HepG2 (cell line): ENCODE data around the gene LAS1L. TPM values are rescaled to one million over a fixed set of nuclear protein-coding genes. Genes with fewer than 3 reads are reported as not detected.

ENCODE experiments used
- ATAC-seq: fragments of 200-7000 bp; cut with Tn5 transposase; 3 replicates; pipeline ENCODE4 v1.9.1; 2020; ENCODE audit warnings: mild to moderate bottlenecking, moderate library complexity
- BruUV-seq: library from RNA; stranded (reverse); fragments of 400-500 nt; replicated peaks from 2 replicates; lab custom pipeline; 2021; lab: Mats Ljungman, UMichigan
- CTCF ChIA-PET: fragments of 300-600 bp; formaldehyde crosslinking; extraction: SDS; loops from one replicate; lab custom pipeline; 2021; ENCODE audit warnings: low total read pairs, inconsistent platforms, low intra/inter-chr PET ratio; lab: Yijun Ruan, JAX
- POLR2A ChIA-PET: fragments of 350-600 bp; sonication (Branson Sonifier 250); formaldehyde crosslinking; loops from one replicate; lab custom pipeline; 2020; ENCODE audit warnings: antibody characterized with exemption, inconsistent platforms; lab: Yijun Ruan, JAX
- DNase-seq: peaks from one replicate; pipeline ENCODE4 v3.0.0-alpha.2; 2015; ENCODE audit warnings: low spot score
- FAIRE-seq: peaks from 3 replicates; lab custom pipeline; 2011; peaks lifted over from hg19 to GRCh38; lab: Jason Lieb, UNC
- H2AFZ ChIP-seq: one replicate; pipeline ENCODE4 v1.6.1; 2011; ENCODE audit warnings: low read length, inconsistent platforms
- H3K27ac ChIP-seq: fragments of 300-600 bp; 3 replicates; pipeline ENCODE4 v1.8.0; 2011; ENCODE audit warnings: mixed run types, mild to moderate bottlenecking, mixed read lengths, low read length, inconsistent platforms; ENCODE audit not compliant: insufficient read depth; ENCODE audit errors: extremely low read length
- H3K27me3 ChIP-seq, 2 experiments: fragments of 200-600 bp in 1 of 2; 2 replicates in 1 of 2; 3 replicates in 1 of 2; pipeline versions ENCODE4 v1.6.0 to v1.8.0; 2011; ENCODE audit warnings: low read length in 2 of 2, mild to moderate bottlenecking in 2 of 2, moderate library complexity in 2 of 2, inconsistent platforms in 1 of 2; ENCODE audit not compliant: insufficient read depth in 2 of 2, control insufficient read depth in 1 of 2
- H3K36me3 ChIP-seq, 2 experiments: fragments of 200-600 bp in 1 of 2; replicated peaks in 1 of 2; 2 replicates in 1 of 2; 3 replicates in 1 of 2; pipeline versions ENCODE4 v1.5.1 to v1.8.0; 2011; ENCODE audit warnings: low read length in 2 of 2, inconsistent platforms in 1 of 2; ENCODE audit not compliant: insufficient read depth in 2 of 2, control insufficient read depth in 1 of 2
- H3K4me1 ChIP-seq: 2 replicates; pipeline ENCODE4 v1.5.1; 2012; ENCODE audit warnings: low read length, inconsistent platforms; ENCODE audit not compliant: insufficient read depth
- H3K4me2 ChIP-seq: 2 replicates; pipeline ENCODE4 v1.6.0; 2011; ENCODE audit warnings: low read depth, low read length, inconsistent platforms
- H3K4me3 ChIP-seq, 3 experiments: fragments of 200-600 bp in 1 of 3; sonication (generic), shearing (Covaris generic) in 1 of 3; replicated peaks in 1 of 3; 2 replicates each; pipeline ENCODE4 v1.5.1; 2011 to 2016; ENCODE audit warnings: low read length in 3 of 3, inconsistent platforms in 2 of 3, low read depth in 2 of 3, mild to moderate bottlenecking in 2 of 3, control low read depth in 1 of 3, mixed read lengths in 1 of 3; ENCODE audit not compliant: insufficient read depth in 1 of 3
- H3K79me2 ChIP-seq: one replicate; pipeline ENCODE4 v1.6.1; 2011; ENCODE audit warnings: low read length, inconsistent platforms; ENCODE audit not compliant: insufficient read depth
- H3K9ac ChIP-seq: 2 replicates; pipeline ENCODE4 v1.6.0; 2011; ENCODE audit warnings: mild to moderate bottlenecking, low read depth, low read length, inconsistent platforms; ENCODE audit not compliant: insufficient read depth
- H3K9me3 ChIP-seq: 2 replicates; pipeline ENCODE4 v1.5.1; 2012; ENCODE audit warnings: mild to moderate bottlenecking, low read length
- H4K20me1 ChIP-seq: 2 replicates; pipeline ENCODE4 v1.6.0; 2011; ENCODE audit warnings: inconsistent platforms, mild to moderate bottlenecking, low read length, moderate library complexity; ENCODE audit not compliant: insufficient read depth
- MTA1 ChIP-seq: sonication (generic); formaldehyde crosslinking; IDR thresholded peaks from 2 replicates; pipeline ENCODE4 v1.4.0; 2020; ENCODE audit warnings: missing genetic modification reagents, mild to moderate bottlenecking, borderline replicate concordance
- NR2C2 ChIP-seq: sonication (generic); formaldehyde crosslinking; IDR thresholded peaks from 2 replicates; pipeline ENCODE4 v1.4.0; 2020; ENCODE audit warnings: missing genetic modification reagents, mild to moderate bottlenecking, moderate library complexity, borderline replicate concordance
- SP1 ChIP-seq, 2 experiments: fragments of 450-650 bp in 1 of 2; sonication (generic) in 1 of 2; formaldehyde crosslinking in 1 of 2; IDR thresholded peaks; 2 replicates each; pipeline versions ENCODE4 v1.4.0 to v1.6.1; 2016 to 2020; ENCODE audit warnings: missing genetic modification reagents in 1 of 2
- ZFYVE20 ChIP-seq: sonication (generic); formaldehyde crosslinking; IDR thresholded peaks from 2 replicates; pipeline ENCODE4 v1.8.0; 2023; ENCODE audit warnings: low read depth, mild to moderate bottlenecking, moderate library complexity, missing genetic modification reagents, borderline replicate concordance
- ZNF790 ChIP-seq: sonication (generic); formaldehyde crosslinking; IDR thresholded peaks from 2 replicates; pipeline ENCODE4 v1.8.0; 2022; ENCODE audit warnings: missing genetic modification reagents, mild to moderate bottlenecking, borderline replicate concordance
- WGBS: methylation state at CpG from one replicate; pipeline ENCODE4 v1.1.6; 2017; ENCODE audit warnings: low lambda C conversion rate; 5-methylcytosine and 5-hydroxymethylcytosine counted together
- in situ Hi-C: cut with HindIII; loops from 2 replicates; pipeline ENCODE4 v1.10.0; 2017; ENCODE audit warnings: low pct_unique_long_range_greater_than_20kb; ENCODE audit not compliant: extremely low pct_ligation_motif_present
- intact Hi-C: fragments of 100-400 bp; cut with micrococcal nuclease; formaldehyde crosslinking; loops from one replicate; pipeline ENCODE4 v1.10.0; 2022; ENCODE audit not compliant: unreplicated experiment
- polyA plus RNA-seq, 8 experiments: library from polyadenylated mRNA; depleted of rRNA in 3 of 8; stranded (reverse) in 7 of 8; unstranded in 1 of 8; fragments of >200 nt; fragmentation: Illumina TruSeq in 4 of 8; extraction: Trizol in 4 of 8; gene quantifications; 2 replicates each; pipeline versions ENCODE4 v1.2.1 to v1.2.3, GENCODE V29; 2011 to 2016; ENCODE audit warnings: low read depth in 4 of 8, missing spikeins in 1 of 8, mixed read lengths in 1 of 8; ENCODE audit not compliant: insufficient read depth in 1 of 8
- total RNA-seq, 5 experiments: library from RNA; depleted of rRNA; stranded (reverse); fragments of >200 nt; fragmentation: Illumina TruSeq; extraction: Trizol; gene quantifications; 2 replicates each; pipeline ENCODE4 v1.2.3, GENCODE V29; 2016; ENCODE audit warnings: low read depth in 1 of 5
- TF ChIP-seq, protein P1 (sequence below): fragments of 450-650 bp; IDR thresholded peaks from 2 replicates; pipeline ENCODE4 v1.6.1; 2016
- TF ChIP-seq, protein P2 (sequence below): sonication (generic); formaldehyde crosslinking; conservative IDR thresholded peaks from 2 replicates; pipeline ENCODE4 v1.4.0; 2020; ENCODE audit warnings: missing genetic modification reagents
- TF ChIP-seq, protein P3 (sequence below): sonication (generic); formaldehyde crosslinking; IDR thresholded peaks from 2 replicates; pipeline ENCODE4 v1.9.0; 2021; ENCODE audit warnings: mild to moderate bottlenecking, missing genetic modification reagents
- TF ChIP-seq, protein P4 (sequence below): sonication (generic); formaldehyde crosslinking; IDR thresholded peaks from 2 replicates; pipeline ENCODE4 v1.5.1; 2020; ENCODE audit warnings: mild to moderate bottlenecking, missing genetic modification reagents, moderate library complexity
- TF ChIP-seq, protein P5 (sequence below): sonication (generic); formaldehyde crosslinking; conservative IDR thresholded peaks from 2 replicates; pipeline ENCODE4 v1.4.0; 2020; ENCODE audit warnings: missing genetic modification reagents

LAS1L gene
- total and polyA plus RNA-seq, 2 of the 13 experiments (the other 11 are each of a cell fraction or from before 2014, with no cell fraction given): 18.1 to 33.3 TPM

DNA sequence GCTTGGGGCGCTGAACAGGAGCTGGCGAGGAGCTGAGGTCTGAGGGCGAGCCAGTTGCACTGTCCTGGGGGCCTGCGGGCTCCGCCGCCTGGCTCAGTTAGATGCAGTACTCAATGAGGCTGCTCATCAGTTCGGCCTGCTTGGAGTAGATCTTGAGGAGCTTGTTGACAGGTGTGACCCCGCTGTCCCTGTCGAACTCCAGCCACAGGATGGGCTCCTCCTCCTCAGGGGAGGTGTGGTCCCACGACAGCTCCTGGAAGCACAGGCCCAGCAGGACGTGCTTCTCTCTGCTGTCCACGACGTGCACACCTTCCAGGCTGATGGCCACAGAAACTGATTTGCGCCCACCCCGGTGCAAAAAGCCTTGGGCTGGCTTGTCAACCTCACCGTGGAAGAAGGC lies 16.5 kb upstream of the LAS1L start:
- Histone ChIP-seq H3K4me2 (no peak overlapping the region), H3K4me3 (no peak overlapping the region), H3K27ac (no peak overlapping the region), H3K9me3 (no peaks in the 10 kb centered on the region), H3K27me3 (no peaks in the 10 kb centered on the region), H3K36me3 (no peaks in the 10 kb centered on the region), H3K79me2 (no peaks in the 10 kb centered on the region), H3K9ac (no peak overlapping the region), H4K20me1 (no peaks in the 10 kb centered on the region), H3K4me1 (no peaks in the 10 kb centered on the region), H2AFZ (no peak overlapping the region)
- intact Hi-C loops: no loop called here
- no TSS peak for BruUV-seq
- ATAC-seq (peak; percentile 47), FAIRE-seq (no peak), DNase-seq (no peak)
- ChIA-PET POLR2A (no interaction called here), CTCF (no interaction called here)
- no CpG with 5 or more reads among the region's 16 CpGs for WGBS
- in situ Hi-C loops: no loop called here
- TF ChIP-seq, protein P1, sequence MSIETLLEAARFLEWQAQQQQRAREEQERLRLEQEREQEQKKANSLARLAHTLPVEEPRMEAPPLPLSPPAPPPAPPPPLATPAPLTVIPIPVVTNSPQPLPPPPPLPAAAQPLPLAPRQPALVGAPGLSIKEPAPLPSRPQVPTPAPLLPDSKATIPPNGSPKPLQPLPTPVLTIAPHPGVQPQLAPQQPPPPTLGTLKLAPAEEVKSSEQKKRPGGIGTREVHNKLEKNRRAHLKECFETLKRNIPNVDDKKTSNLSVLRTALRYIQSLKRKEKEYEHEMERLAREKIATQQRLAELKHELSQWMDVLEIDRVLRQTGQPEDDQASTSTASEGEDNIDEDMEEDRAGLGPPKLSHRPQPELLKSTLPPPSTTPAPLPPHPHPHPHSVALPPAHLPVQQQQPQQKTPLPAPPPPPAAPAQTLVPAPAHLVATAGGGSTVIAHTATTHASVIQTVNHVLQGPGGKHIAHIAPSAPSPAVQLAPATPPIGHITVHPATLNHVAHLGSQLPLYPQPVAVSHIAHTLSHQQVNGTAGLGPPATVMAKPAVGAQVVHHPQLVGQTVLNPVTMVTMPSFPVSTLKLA: no peak
- TF ChIP-seq, protein P2, sequence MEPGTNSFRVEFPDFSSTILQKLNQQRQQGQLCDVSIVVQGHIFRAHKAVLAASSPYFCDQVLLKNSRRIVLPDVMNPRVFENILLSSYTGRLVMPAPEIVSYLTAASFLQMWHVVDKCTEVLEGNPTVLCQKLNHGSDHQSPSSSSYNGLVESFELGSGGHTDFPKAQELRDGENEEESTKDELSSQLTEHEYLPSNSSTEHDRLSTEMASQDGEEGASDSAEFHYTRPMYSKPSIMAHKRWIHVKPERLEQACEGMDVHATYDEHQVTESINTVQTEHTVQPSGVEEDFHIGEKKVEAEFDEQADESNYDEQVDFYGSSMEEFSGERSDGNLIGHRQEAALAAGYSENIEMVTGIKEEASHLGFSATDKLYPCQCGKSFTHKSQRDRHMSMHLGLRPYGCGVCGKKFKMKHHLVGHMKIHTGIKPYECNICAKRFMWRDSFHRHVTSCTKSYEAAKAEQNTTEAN (CRISPR knock-in tag): no peak
- TF ChIP-seq ZNF790 (CRISPR knock-in tag): no peak
- TF ChIP-seq, protein P3, sequence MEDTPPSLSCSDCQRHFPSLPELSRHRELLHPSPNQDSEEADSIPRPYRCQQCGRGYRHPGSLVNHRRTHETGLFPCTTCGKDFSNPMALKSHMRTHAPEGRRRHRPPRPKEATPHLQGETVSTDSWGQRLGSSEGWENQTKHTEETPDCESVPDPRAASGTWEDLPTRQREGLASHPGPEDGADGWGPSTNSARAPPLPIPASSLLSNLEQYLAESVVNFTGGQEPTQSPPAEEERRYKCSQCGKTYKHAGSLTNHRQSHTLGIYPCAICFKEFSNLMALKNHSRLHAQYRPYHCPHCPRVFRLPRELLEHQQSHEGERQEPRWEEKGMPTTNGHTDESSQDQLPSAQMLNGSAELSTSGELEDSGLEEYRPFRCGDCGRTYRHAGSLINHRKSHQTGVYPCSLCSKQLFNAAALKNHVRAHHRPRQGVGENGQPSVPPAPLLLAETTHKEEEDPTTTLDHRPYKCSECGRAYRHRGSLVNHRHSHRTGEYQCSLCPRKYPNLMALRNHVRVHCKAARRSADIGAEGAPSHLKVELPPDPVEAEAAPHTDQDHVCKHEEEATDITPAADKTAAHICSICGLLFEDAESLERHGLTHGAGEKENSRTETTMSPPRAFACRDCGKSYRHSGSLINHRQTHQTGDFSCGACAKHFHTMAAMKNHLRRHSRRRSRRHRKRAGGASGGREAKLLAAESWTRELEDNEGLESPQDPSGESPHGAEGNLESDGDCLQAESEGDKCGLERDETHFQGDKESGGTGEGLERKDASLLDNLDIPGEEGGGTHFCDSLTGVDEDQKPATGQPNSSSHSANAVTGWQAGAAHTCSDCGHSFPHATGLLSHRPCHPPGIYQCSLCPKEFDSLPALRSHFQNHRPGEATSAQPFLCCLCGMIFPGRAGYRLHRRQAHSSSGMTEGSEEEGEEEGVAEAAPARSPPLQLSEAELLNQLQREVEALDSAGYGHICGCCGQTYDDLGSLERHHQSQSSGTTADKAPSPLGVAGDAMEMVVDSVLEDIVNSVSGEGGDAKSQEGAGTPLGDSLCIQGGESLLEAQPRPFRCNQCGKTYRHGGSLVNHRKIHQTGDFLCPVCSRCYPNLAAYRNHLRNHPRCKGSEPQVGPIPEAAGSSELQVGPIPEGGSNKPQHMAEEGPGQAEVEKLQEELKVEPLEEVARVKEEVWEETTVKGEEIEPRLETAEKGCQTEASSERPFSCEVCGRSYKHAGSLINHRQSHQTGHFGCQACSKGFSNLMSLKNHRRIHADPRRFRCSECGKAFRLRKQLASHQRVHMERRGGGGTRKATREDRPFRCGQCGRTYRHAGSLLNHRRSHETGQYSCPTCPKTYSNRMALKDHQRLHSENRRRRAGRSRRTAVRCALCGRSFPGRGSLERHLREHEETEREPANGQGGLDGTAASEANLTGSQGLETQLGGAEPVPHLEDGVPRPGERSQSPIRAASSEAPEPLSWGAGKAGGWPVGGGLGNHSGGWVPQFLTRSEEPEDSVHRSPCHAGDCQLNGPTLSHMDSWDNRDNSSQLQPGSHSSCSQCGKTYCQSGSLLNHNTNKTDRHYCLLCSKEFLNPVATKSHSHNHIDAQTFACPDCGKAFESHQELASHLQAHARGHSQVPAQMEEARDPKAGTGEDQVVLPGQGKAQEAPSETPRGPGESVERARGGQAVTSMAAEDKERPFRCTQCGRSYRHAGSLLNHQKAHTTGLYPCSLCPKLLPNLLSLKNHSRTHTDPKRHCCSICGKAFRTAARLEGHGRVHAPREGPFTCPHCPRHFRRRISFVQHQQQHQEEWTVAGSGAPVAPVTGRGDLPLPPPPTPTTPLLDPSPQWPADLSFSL (CRISPR knock-in tag): no peak
- TF ChIP-seq MTA1: no peak
- no peak for TF ChIP-seq NR2C2 (CRISPR knock-in tag)
- TF ChIP-seq, protein P4, sequence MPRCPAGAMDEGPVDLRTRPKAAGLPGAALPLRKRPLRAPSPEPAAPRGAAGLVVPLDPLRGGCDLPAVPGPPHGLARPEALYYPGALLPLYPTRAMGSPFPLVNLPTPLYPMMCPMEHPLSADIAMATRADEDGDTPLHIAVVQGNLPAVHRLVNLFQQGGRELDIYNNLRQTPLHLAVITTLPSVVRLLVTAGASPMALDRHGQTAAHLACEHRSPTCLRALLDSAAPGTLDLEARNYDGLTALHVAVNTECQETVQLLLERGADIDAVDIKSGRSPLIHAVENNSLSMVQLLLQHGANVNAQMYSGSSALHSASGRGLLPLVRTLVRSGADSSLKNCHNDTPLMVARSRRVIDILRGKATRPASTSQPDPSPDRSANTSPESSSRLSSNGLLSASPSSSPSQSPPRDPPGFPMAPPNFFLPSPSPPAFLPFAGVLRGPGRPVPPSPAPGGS: no peak
- no peak for TF ChIP-seq SP1 (IDR thresholded peaks at IDR 0.05)
- no peak for TF ChIP-seq SP1 (CRISPR knock-in tag; IDR thresholded peaks at IDR 0.05)
- TF ChIP-seq ZFYVE20 (CRISPR knock-in tag): no peak
- TF ChIP-seq, protein P5, sequence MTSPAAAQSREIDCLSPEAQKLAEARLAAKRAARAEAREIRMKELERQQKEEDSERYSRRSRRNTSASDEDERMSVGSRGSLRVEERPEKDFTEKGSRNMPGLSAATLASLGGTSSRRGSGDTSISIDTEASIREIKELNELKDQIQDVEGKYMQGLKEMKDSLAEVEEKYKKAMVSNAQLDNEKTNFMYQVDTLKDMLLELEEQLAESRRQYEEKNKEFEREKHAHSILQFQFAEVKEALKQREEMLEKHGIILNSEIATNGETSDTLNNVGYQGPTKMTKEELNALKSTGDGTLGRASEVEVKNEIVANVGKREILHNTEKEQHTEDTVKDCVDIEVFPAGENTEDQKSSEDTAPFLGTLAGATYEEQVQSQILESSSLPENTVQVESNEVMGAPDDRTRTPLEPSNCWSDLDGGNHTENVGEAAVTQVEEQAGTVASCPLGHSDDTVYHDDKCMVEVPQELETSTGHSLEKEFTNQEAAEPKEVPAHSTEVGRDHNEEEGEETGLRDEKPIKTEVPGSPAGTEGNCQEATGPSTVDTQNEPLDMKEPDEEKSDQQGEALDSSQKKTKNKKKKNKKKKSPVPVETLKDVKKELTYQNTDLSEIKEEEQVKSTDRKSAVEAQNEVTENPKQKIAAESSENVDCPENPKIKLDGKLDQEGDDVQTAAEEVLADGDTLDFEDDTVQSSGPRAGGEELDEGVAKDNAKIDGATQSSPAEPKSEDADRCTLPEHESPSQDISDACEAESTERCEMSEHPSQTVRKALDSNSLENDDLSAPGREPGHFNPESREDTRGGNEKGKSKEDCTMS (CRISPR knock-in tag): no peak
